ENCODE data around the gene AURKAIP1. TPM values are rescaled to one million over a fixed set of nuclear protein-coding genes. Genes with fewer than 3 reads are reported as not detected.

Gene AURKAIP1
- polyA plus RNA-seq, 1 donor (not counting 4 experiments of a cell fraction or from before 2014, with no cell fraction given): 86.9 TPM

DNA sequence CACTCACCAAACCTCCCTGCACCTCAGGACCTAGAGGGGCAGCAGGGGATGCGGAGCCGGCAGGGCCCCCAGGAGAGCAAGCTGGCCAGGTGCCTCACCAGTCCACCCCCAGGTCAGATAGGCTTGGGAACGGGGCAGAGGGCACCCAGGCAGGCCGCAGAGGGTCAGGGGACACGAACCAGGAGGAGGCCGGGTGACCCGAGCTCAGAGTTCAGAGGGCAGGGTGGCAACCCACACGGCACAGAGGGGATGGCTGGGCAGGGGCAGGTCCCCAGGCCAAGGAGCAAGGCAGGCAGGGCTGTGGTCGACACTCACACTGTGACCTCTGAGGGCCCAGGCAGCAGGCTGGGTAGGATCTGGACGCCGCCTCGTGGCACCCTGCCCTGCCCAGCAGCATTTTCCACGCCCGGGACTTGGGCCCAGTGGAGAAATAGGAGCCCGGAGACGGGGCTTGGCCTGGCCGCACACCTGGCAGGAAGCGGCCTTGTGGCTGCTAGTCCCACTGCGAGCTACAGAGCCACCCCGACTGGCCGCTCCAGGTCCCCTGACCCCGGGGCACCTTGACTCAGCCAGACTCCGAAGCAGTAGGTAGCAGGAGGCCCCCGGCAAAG, 31.1 kb downstream of the AURKAIP1 start:
- Histone ChIP-seq H3K27ac (ENCODE audit: control insufficient read depth, insufficient read depth, low read length) (peak overlapping the region; percentile 92), H3K9me1 (ENCODE audit: control insufficient read depth, extremely low read depth, insufficient read depth, low read length) (no peaks in the 10 kb centered on the region), H3K36me3 (ENCODE audit: control insufficient read depth in 2 of 2, extremely low read depth in 1 of 2, insufficient read depth in 2 of 2, low read length in 2 of 2) (peaks cover 8 to 19% of the 10 kb centered on the region in 2 experiments), H2AFZ (ENCODE audit: control insufficient read depth, low read length) (no peak overlapping the region), H3K4me3 (ENCODE audit: control insufficient read depth in 2 of 3, extremely low read depth in 1 of 3, insufficient read depth in 2 of 3, low read depth in 1 of 3, low read length in 3 of 3) (peak overlapping the region; percentile 31 to 63 (median 36)), H3K27me3 (ENCODE audit: control insufficient read depth, extremely low read depth, insufficient read depth, low read length) (no peaks in the 10 kb centered on the region), H3K9me3 (ENCODE audit: control insufficient read depth, low read depth, low read length) (no peaks in the 10 kb centered on the region), H3K79me2 (ENCODE audit: control insufficient read depth, insufficient read depth, low read length) (peaks cover 83% of the 10 kb centered on the region), H4K20me1 (ENCODE audit: control insufficient read depth, extremely low read depth, insufficient read depth, low read length) (peaks cover 11% of the 10 kb centered on the region), H3K4me1 (ENCODE audit: control insufficient read depth, extremely low read depth, insufficient read depth, low read length) (peaks cover 40% of the 10 kb centered on the region), H3K4me2 (ENCODE audit: control insufficient read depth, extremely low read depth, insufficient read depth, low read depth, low read length) (peak overlapping the region; percentile 94), H3K9ac (ENCODE audit: control insufficient read depth, extremely low read depth, insufficient read depth, low read length) (peak overlapping the region; percentile 79)
- DNase-seq (ENCODE audit: low read depth, low spot score) (no peak), FAIRE-seq (no peak)
- no peak for TF ChIP-seq EZH2 (IDR thresholded peaks at IDR 0.05; ENCODE audit: low read length)
- TF ChIP-seq, protein P1, sequence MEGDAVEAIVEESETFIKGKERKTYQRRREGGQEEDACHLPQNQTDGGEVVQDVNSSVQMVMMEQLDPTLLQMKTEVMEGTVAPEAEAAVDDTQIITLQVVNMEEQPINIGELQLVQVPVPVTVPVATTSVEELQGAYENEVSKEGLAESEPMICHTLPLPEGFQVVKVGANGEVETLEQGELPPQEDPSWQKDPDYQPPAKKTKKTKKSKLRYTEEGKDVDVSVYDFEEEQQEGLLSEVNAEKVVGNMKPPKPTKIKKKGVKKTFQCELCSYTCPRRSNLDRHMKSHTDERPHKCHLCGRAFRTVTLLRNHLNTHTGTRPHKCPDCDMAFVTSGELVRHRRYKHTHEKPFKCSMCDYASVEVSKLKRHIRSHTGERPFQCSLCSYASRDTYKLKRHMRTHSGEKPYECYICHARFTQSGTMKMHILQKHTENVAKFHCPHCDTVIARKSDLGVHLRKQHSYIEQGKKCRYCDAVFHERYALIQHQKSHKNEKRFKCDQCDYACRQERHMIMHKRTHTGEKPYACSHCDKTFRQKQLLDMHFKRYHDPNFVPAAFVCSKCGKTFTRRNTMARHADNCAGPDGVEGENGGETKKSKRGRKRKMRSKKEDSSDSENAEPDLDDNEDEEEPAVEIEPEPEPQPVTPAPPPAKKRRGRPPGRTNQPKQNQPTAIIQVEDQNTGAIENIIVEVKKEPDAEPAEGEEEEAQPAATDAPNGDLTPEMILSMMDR (optimal IDR thresholded peaks at IDR 0.05 in 1 of 3, IDR thresholded peaks at IDR 0.05 in 1 of 3, conservative IDR thresholded peaks at IDR 0.05 in 1 of 3; ENCODE audit: extremely low read depth in 1 of 3, insufficient read depth in 2 of 3, low read length in 3 of 3): no peak
- dilution Hi-C loops (cut with MboI; ENCODE audit: extremely low pct_ligation_motif_present, low sequenced_read_pairs): no loop called here

DNA sequence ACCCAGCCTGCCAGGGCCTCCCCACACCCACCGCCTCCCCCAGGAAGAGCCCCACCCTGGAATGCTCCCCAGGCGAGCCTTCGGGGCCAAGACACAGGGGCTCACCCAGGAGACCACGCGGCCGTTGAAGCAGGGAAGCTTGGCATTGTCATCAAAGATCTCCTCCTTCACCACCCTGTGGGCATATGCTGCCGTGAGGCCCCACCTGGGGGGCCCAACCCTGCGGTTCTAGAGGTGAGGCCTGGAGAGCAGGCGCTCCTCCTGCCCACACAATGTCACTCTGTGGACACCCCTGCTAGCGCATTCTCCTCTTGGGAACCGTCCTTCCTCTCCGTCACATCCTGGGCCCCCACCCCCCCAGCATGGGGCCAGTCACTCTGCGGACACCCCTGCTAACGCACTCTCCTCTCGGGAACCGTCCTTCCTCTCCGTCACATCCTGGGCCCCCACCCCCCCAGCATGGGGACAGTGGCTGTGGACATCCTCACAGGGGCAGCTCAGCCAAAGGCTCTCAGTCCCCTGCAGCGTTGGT, 32.4 kb downstream of the AURKAIP1 start:
- Histone ChIP-seq H2AFZ (ENCODE audit: control insufficient read depth, low read length) (no peak overlapping the region), H3K9ac (ENCODE audit: control insufficient read depth, extremely low read depth, insufficient read depth, low read length) (no peak overlapping the region), H3K4me3 (ENCODE audit: control insufficient read depth in 2 of 3, extremely low read depth in 1 of 3, insufficient read depth in 2 of 3, low read depth in 1 of 3, low read length in 3 of 3) (no peak overlapping the region), H3K27me3 (ENCODE audit: control insufficient read depth, extremely low read depth, insufficient read depth, low read length) (no peaks in the 10 kb centered on the region), H4K20me1 (ENCODE audit: control insufficient read depth, extremely low read depth, insufficient read depth, low read length) (peaks cover 11% of the 10 kb centered on the region), H3K27ac (ENCODE audit: control insufficient read depth, insufficient read depth, low read length) (no peak overlapping the region), H3K4me1 (ENCODE audit: control insufficient read depth, extremely low read depth, insufficient read depth, low read length) (peaks cover 38% of the 10 kb centered on the region), H3K79me2 (ENCODE audit: control insufficient read depth, insufficient read depth, low read length) (peaks cover 70% of the 10 kb centered on the region), H3K9me3 (ENCODE audit: control insufficient read depth, low read depth, low read length) (no peaks in the 10 kb centered on the region), H3K9me1 (ENCODE audit: control insufficient read depth, extremely low read depth, insufficient read depth, low read length) (no peaks in the 10 kb centered on the region), H3K36me3 (ENCODE audit: control insufficient read depth in 2 of 2, extremely low read depth in 1 of 2, insufficient read depth in 2 of 2, low read length in 2 of 2) (peaks cover 11 to 19% of the 10 kb centered on the region in 2 experiments), H3K4me2 (ENCODE audit: control insufficient read depth, extremely low read depth, insufficient read depth, low read depth, low read length) (no peak overlapping the region)
- FAIRE-seq (no peak), DNase-seq (ENCODE audit: low read depth, low spot score) (no peak)
- TF ChIP-seq EZH2 (IDR thresholded peaks at IDR 0.05; ENCODE audit: low read length): no peak
- TF ChIP-seq, protein P1 (optimal IDR thresholded peaks at IDR 0.05 in 1 of 3, IDR thresholded peaks at IDR 0.05 in 1 of 3, conservative IDR thresholded peaks at IDR 0.05 in 1 of 3; ENCODE audit: extremely low read depth in 1 of 3, insufficient read depth in 2 of 3, low read length in 3 of 3): no peak
- dilution Hi-C loops (cut with MboI; ENCODE audit: extremely low pct_ligation_motif_present, low sequenced_read_pairs): no loop called here

All from keratinocyte (primary cell).